GM12801 (cell line): Measurements from ENCODE around the gene DTX2.
"Not testable (repeated sequence)": the region's sequence is repeated elsewhere in the genome, so short reads cannot be mapped to it uniquely, and the experiment has no call there.

Experiments used
- TF ChIP-seq, protein P1 (sequence below): IDR thresholded peaks from one replicate; pipeline ENCODE4 v1.5.1; 2011; ENCODE audit warnings: control low read depth; ENCODE audit not compliant: insufficient read length; ENCODE audit errors: extremely low read depth

The DTX2 gene

DNA sequence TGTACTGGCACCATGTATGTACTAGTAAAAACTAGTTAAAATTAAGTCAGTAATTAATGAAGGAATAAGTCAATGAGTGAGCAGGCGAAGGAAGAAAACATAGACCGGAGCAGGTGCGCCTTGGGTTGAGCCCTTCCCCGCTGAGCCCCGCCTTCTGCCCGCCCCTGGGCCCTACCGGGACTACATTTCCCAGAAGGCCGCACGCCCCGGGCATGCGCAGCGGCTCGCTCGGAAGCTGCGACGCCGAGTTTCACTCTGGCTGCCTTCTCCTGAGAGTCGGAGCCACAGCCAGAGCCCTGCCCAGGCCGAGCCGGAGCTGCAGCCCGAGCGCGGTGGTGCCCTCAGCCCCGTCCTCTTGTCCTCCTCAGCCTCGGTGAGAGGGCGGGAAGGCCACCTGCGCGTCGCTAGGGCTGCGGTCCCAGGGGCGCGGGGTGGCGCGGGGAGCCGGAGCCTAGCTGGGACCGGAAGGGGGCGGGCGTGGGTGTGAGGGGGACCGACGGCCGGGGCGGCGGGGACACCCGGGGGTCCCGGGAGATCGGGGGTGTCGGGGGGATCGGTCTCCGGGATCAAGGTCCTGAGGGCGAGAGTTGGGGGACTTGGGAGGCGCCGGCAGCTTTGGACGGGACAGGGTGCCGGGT lies at the start of gene DTX2:
TSS of gene DTX2 (plus strand) at position 246 of the 638 bp plus-strand sequence. CDS start 18,801 bp downstream, outside the sequence.
- TF ChIP-seq, protein P1, sequence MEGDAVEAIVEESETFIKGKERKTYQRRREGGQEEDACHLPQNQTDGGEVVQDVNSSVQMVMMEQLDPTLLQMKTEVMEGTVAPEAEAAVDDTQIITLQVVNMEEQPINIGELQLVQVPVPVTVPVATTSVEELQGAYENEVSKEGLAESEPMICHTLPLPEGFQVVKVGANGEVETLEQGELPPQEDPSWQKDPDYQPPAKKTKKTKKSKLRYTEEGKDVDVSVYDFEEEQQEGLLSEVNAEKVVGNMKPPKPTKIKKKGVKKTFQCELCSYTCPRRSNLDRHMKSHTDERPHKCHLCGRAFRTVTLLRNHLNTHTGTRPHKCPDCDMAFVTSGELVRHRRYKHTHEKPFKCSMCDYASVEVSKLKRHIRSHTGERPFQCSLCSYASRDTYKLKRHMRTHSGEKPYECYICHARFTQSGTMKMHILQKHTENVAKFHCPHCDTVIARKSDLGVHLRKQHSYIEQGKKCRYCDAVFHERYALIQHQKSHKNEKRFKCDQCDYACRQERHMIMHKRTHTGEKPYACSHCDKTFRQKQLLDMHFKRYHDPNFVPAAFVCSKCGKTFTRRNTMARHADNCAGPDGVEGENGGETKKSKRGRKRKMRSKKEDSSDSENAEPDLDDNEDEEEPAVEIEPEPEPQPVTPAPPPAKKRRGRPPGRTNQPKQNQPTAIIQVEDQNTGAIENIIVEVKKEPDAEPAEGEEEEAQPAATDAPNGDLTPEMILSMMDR, result not testable (repeated sequence)

DNA sequence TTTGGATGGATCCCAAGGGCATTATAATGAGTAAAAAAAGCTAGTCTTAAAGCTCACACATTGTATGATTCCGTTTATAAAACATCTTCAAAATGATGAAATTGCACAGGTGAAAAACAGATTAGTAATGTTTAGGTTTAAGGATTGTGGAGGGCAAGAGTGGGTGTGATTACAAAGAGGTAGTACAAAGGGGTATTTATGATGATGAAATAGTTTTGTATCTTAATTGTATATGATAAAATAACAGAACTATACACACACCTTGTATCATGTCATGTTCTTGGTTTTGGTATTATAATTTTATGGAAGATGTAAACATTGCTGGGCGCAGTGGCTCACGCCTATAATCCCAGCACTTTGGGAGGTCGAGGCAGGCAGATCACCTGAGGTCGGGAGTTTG lies 49.3 kb upstream of the DTX2 start:
- TF ChIP-seq, protein P1, result no peak

DNA sequence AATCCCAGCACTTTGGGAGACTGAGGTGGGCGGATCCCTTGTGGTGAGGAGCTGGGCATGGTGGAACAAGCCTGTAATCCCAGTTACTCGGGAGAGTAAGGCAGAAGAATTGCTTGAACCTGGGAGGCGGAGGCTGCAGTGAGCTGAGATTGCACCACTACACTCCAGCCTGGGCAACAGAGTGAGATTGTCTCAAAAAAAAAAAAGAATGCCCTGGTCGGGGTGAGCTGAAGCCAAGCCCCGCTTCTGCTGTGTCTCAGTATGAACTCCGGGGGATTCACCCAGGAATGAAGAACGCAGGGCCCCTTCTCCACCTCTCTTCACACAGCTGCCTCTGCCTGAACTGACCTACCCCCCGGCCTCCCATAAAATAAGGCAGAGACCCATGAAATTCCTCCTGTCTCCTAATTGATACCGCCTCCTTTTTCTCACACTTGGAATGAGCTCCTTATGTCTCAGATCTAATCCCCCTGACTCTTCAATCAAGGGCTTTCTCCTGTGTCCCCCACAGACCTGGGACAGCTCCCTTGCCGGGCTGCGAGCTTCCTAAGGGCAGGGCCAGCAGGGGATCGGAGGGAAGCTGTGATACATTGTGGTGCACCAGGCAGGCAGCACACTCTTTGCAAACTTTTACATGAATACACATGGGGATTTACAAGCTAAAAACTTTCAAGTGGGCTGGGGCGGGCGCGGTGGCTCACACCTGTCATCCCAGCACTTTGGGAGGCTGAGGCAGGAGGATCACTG lies 37.7 kb upstream of the DTX2 start:
- TF ChIP-seq, protein P1, result no peak

DNA sequence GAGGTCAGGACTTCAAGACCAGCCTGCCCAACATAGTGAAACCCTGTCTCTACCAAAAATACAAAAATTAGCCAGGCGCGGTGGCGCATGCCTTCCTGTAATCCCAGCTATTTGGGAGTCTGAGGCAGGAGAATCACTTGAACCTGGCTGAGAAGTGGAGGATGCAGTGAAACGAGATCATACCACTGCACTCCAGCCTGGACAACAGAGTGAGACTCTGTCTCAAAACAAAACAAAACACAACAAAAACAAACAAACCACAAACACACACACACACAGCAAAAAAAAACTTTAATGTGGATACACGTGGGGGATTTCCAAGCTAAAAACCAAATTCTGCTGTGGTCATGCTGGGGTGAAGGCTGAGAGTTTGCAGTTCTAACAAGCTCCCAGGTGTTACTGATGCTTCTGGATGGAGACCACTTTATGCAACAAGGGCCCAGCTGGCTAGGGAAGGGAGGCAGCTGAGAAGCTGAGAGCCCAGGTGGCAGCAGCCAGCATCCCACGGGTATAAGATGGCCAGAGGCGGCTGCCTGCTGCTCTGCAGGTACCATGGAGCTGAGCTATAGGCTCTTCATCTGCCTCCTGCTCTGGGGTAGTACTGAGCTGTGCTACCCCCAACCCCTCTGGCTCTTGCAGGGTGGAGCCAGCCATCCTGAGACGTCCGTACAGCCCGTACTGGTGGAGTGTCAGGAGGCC lies 36.9 kb upstream of the DTX2 start, which contains the start of gene ZP3:
TSS of gene ZP3 (plus strand) at position 538 of the 699 bp plus-strand sequence. CDS start at position 553, 15 bp downstream.
- TF ChIP-seq, protein P1, result no peak

DNA sequence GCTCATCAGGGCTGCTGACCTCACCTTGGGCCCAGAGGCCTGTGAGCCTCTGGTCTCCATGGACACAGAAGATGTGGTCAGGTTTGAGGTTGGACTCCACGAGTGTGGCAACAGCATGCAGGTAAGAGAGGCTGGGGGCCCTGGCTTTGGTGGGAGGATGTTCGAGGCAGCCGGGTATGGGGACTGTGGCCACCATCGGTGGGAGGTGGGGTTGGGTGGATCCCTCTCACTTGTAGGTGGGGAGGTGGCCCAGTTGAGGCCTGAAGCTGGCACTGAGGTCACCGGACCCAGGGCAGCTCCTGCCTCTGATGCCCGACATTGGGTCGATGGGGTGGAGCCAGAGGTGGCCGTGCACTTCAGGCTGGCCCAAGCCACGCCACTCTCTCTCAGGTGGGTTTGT lies 36.4 kb upstream of the DTX2 start:
- TF ChIP-seq, protein P1, result no peak

DNA sequence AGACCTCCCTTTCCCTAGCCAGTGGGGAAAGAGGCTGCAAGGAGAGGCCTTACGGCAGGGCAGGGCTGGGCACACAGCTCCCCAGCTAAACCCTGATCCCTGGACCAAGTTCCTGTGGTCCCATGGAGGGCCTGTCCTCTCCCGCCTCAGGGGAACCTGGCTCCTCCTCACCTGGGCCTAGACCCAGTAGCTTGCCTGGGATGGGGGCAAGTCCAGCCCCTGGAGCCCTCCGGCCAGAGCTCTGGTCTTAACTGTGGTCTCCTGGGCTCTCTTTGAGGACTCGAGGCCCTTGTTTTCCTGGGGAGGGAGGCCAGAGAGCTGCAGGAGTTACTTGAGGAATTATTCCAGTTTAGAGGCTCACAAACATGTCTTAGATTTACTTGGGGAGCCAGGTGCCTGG lies 35.3 kb upstream of the DTX2 start:
- TF ChIP-seq, protein P1, result no peak

DNA sequence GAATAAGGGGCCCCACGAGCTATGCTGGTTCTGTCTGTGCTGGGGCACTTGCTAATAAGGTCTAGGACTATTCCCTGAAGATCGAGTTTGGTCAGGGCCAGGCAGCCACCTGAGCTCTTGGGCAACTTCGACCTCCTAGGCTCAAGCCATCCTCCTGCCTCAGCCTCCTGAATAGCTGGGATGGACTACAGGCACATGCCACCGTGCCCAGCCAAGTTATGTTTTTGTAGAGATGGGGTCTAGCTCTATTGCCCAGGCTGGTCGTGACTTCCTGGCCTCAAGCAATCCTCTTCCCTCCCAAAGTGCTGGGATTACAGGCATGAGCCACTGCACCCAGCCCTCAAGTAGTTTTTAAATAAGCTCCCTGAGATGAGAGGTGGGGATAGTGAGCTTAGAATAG lies 33.9 kb upstream of the DTX2 start:
- TF ChIP-seq, protein P1, result no peak
